ENCODE results near the gene PRKCE. TPM values are rescaled to one million over a fixed set of nuclear protein-coding genes. Genes with fewer than 3 reads are reported as not detected.

PRKCE gene
- total and polyA plus RNA-seq, 2 of the 8 experiments (the other 6 are each of a cell fraction or from before 2014, with no cell fraction given), result 0.54 to 2.1 TPM

- Histone ChIP-seq H2BK12ac (ENCODE audit: low read depth, low read length) (no peak overlapping the region), H2AK5ac (ENCODE audit: low read depth, low read length) (no peak overlapping the region), H3K9ac (replicated peaks in 1 of 4; ENCODE audit: extremely low read depth in 1 of 4, low read depth in 3 of 4, low read length in 3 of 4) (no peak overlapping the region), H3K4ac (replicated peaks; ENCODE audit: insufficient read length, low read depth, low read length) (no peak overlapping the region), H3K23ac (ENCODE audit: insufficient read length) (no peak overlapping the region), H3K23me2 (ENCODE audit: low read depth, low read length) (no peaks in the 10 kb centered on the region), H2BK120ac (replicated peaks; ENCODE audit: low read depth, low read length) (no peak overlapping the region), H4K91ac (replicated peaks; ENCODE audit: insufficient read length, low read length) (no peak overlapping the region), H3K4me3 (ENCODE audit: extremely low read depth in 1 of 4, insufficient read depth in 2 of 4, low read depth in 3 of 4, low read length in 4 of 4) (no peak overlapping the region), H2BK15ac (ENCODE audit: low read length) (no peak overlapping the region), H4K5ac (ENCODE audit: insufficient read length, low read depth, low read length) (no peak overlapping the region), H2BK5ac (ENCODE audit: low read depth, low read length) (no peak overlapping the region), H3K9me3 (ENCODE audit: insufficient read depth in 2 of 2, low read depth in 1 of 2, low read length in 1 of 2) (no peaks in the 10 kb centered on the region), H4K20me1 (replicated peaks in 1 of 2; ENCODE audit: control insufficient read depth in 1 of 2, insufficient read depth in 2 of 2, low read length in 2 of 2) (no peaks in the 10 kb centered on the region), H3K14ac (ENCODE audit: insufficient read length) (no peak overlapping the region), H3K79me2 (ENCODE audit: control insufficient read depth in 1 of 2, insufficient read depth in 2 of 2, low read length in 2 of 2) (no peaks in the 10 kb centered on the region), H3K27me3 (replicated peaks in 1 of 4; ENCODE audit: control insufficient read depth in 3 of 4, extremely low read depth in 1 of 4, insufficient read depth in 3 of 4, low read length in 3 of 4) (no peaks in the 10 kb centered on the region), H3K56ac (replicated peaks; ENCODE audit: insufficient read length, low read depth, low read length) (no peak overlapping the region), H2AFZ (ENCODE audit: low read length) (no peak overlapping the region), H4K8ac (ENCODE audit: extremely low read depth, insufficient read depth, low read length) (no peak overlapping the region), H3K36me3 (ENCODE audit: control insufficient read depth in 2 of 4, insufficient read depth in 4 of 4, low read length in 3 of 4) (no peaks in the 10 kb centered on the region), H2BK20ac (ENCODE audit: low read length) (no peak overlapping the region), H3K79me1 (ENCODE audit: low read depth, low read length) (no peaks in the 10 kb centered on the region), H3K4me1 (replicated peaks in 1 of 4; ENCODE audit: control insufficient read depth in 3 of 4, insufficient read depth in 4 of 4, low read length in 3 of 4) (no peaks in the 10 kb centered on the region), H3K4me2 (ENCODE audit: insufficient read depth in 1 of 2, low read depth in 2 of 2, low read length in 2 of 2) (no peak overlapping the region), H3K18ac (ENCODE audit: extremely low read depth, low read length) (no peak overlapping the region), H3K27ac (ENCODE audit: low read depth, low read length) (no peak overlapping the region)
- 100% methylated on average over 2 of the region's 2 CpGs; no CpG with 5 or more reads in 1 of the 2 experiments for WGBS, 2 experiments (ENCODE audit: extremely low coverage in 1 of 2, insufficient coverage in 1 of 2, insufficient read length in 1 of 2, insufficient replicate concordance in 2 of 2, low coverage in 1 of 2, low lambda C conversion rate in 2 of 2, missing lambda C conversion rate in 1 of 2)
- ChIA-PET POLR2A (ENCODE audit: partially characterized antibody) (no interaction called here), CTCF (ENCODE audit: partially characterized antibody) (interaction anchor here (0.8 kb wide), 1 partner anchor 26 kb away, joined by 3 read pairs; no protein-coding TSS in a partner anchor)
- DNase-seq (ENCODE audit: low read depth in 1 of 2, low spot score in 2 of 2) (no peak), FAIRE-seq (no peak)
- TF ChIP-seq TBP (IDR thresholded peaks at IDR 0.05; ENCODE audit: low read depth, low read length), result no peak
- no peak for TF ChIP-seq POLR2A (IDR thresholded peaks at IDR 0.05; ENCODE audit: control extremely low read depth in 1 of 2, low read depth in 2 of 2, low read length in 2 of 2)
- no peak for TF ChIP-seq SP1 (IDR thresholded peaks at IDR 0.05; ENCODE audit: low read depth, low read length)
- no peak for TF ChIP-seq BCL11A (IDR thresholded peaks at IDR 0.05; ENCODE audit: low read depth in 2 of 2, low read length in 2 of 2)
- no peak for TF ChIP-seq FOSL1 (IDR thresholded peaks at IDR 0.05; ENCODE audit: insufficient read depth, low read depth, low read length)
- no peak for TF ChIP-seq SIN3A (conservative IDR thresholded peaks at IDR 0.05 in 1 of 2, IDR thresholded peaks at IDR 0.05 in 1 of 2; ENCODE audit: low read depth in 1 of 2, low read length in 2 of 2)
- TF ChIP-seq EZH2 (IDR thresholded peaks at IDR 0.05; ENCODE audit: low read depth, low read length, severe bottlenecking), result no peak
- no peak for TF ChIP-seq USF2 (IDR thresholded peaks at IDR 0.05; ENCODE audit: low read length)
- no peak for TF ChIP-seq YY1 (IDR thresholded peaks at IDR 0.05; ENCODE audit: low read depth, low read length)
- no peak for TF ChIP-seq CBX8 (IDR thresholded peaks at IDR 0.05; ENCODE audit: borderline replicate concordance, low read depth, low read length)
- TF ChIP-seq SP4 (IDR thresholded peaks at IDR 0.05; ENCODE audit: low read length), result no peak
- no peak for TF ChIP-seq KDM1A (IDR thresholded peaks at IDR 0.05; ENCODE audit: borderline replicate concordance, low read length)
- no peak for TF ChIP-seq KDM5A (IDR thresholded peaks at IDR 0.05; ENCODE audit: low read length)
Measured at GRCh38 chr2:45885171-45885621, 233.7 kb downstream of the PRKCE start.
